ENCODE measurements around the gene PRKAG3.

PRKAG3 gene

GRCh38 chr2:218811382-218811781 lies 20.2 kb downstream of the PRKAG3 start:
- H3K4me3 ChIP-seq (replicated peaks; ENCODE audit: insufficient read depth, low read length), result no peak overlapping the region
- no peaks in the 10 kb centered on the region for H3K27me3 ChIP-seq (ENCODE audit: insufficient read depth, poor library complexity, severe bottlenecking)
- peak; percentile 44; the same call in 1 of the 2 replicates for TF ChIP-seq POLR2AphosphoS5 (IDR thresholded peaks at IDR 0.05; ENCODE audit: low read depth)
- no peak for TF ChIP-seq CTCF (IDR thresholded peaks at IDR 0.05; ENCODE audit: insufficient read depth, low read length)
- TF ChIP-seq REST (IDR thresholded peaks at IDR 0.05; ENCODE audit: insufficient replicate concordance, low read depth), result no peak
- TF ChIP-seq SPI1 (IDR thresholded peaks at IDR 0.05; ENCODE audit: borderline replicate concordance, low read depth), result peak; percentile 10; the same call in 1 of the 2 replicates
- TF ChIP-seq GABPA (IDR thresholded peaks at IDR 0.05; ENCODE audit: low read depth), result no peak
- DNase-seq (ENCODE audit: low read depth in 1 of 2, low spot score in 1 of 2), result peak; percentile 69 to 72
- H3K27ac ChIP-seq (replicated peaks), result 0 out of 2 replicates have a peak overlapping the region, but pooled peaks have one; percentile 12

DNA sequence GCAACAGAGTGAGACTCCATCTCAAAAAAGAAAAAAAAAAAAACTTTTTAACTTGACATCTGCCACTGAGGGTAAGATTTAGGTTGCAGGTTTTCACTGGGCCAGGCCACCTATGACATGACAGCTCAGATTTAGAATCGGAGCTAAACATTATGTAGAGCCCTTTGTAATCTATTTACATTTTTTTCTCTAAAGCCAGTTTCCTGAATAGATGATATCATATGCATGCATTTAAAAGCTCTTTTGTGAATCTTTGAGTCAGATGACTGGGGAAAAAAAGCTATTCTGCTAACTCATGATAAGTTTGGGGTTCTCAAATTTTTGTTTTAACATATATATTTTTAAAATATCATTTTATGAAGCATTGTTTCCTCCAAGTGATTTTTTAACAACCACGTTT lies 21.3 kb downstream of the PRKAG3 start:
- no peak for DNase-seq (ENCODE audit: low read depth in 1 of 2, low spot score in 1 of 2)
- Histone ChIP-seq H3K27me3 (ENCODE audit: insufficient read depth, poor library complexity, severe bottlenecking) (no peaks in the 10 kb centered on the region), H3K4me3 (replicated peaks; ENCODE audit: insufficient read depth, low read length) (no peak overlapping the region), H3K27ac (replicated peaks) (no peak overlapping the region)
- TF ChIP-seq CTCF (IDR thresholded peaks at IDR 0.05; ENCODE audit: insufficient read depth, low read length) (no peak), GABPA (IDR thresholded peaks at IDR 0.05; ENCODE audit: low read depth) (no peak), POLR2AphosphoS5 (IDR thresholded peaks at IDR 0.05; ENCODE audit: low read depth) (no peak), REST (IDR thresholded peaks at IDR 0.05; ENCODE audit: insufficient replicate concordance, low read depth) (no peak), SPI1 (IDR thresholded peaks at IDR 0.05; ENCODE audit: borderline replicate concordance, low read depth) (no peak)

DNA sequence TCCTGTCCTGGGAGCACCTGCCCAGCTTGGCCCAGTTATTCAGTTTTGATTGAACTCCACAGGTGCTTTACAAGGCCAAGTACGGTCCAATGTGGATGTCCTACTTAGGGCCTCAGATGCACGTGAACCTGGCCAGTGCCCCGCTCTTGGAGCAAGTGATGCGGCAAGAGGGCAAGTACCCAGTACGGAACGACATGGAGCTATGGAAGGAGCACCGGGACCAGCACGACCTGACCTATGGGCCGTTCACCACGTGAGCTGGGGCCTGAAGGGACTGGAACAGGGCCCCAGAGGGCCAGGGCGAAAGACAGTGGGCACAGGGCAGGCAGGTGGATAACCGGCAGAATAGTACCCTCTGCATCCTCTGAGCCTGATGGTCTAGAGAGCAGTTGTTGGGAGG lies 22.1 kb downstream of the PRKAG3 start:
- H3K4me3 ChIP-seq (replicated peaks; ENCODE audit: insufficient read depth, low read length), result no peak overlapping the region
- no peak overlapping the region for H3K27ac ChIP-seq (replicated peaks)
- H3K27me3 ChIP-seq (ENCODE audit: insufficient read depth, poor library complexity, severe bottlenecking), result no peaks in the 10 kb centered on the region
- no peak for DNase-seq (ENCODE audit: low read depth in 1 of 2, low spot score in 1 of 2)
- TF ChIP-seq REST (IDR thresholded peaks at IDR 0.05; ENCODE audit: insufficient replicate concordance, low read depth), result no peak
- no peak for TF ChIP-seq GABPA (IDR thresholded peaks at IDR 0.05; ENCODE audit: low read depth)
- TF ChIP-seq POLR2AphosphoS5 (IDR thresholded peaks at IDR 0.05; ENCODE audit: low read depth), result no peak
- TF ChIP-seq SPI1 (IDR thresholded peaks at IDR 0.05; ENCODE audit: borderline replicate concordance, low read depth), result no peak
- TF ChIP-seq CTCF (IDR thresholded peaks at IDR 0.05; ENCODE audit: insufficient read depth, low read length), result no peak
